ENCODE data around the gene ZNF304. TPM values are rescaled to one million over a fixed set of nuclear protein-coding genes. Genes with fewer than 3 reads are reported as not detected.

The ZNF304 gene
- total RNA-seq, 1 experiment from 2014 or later = 11.4 TPM

- ChIA-PET POLR2A (ENCODE audit: unreplicated experiment) (interaction anchor here (0.5 to 0.6 kb wide), 2 partner anchors 17 to 29 kb away, joined by 4 to 9 read pairs; partner anchors contain the start of gene ZNF304), CTCF (interaction anchor here (0.6 kb wide), 1 partner anchor 1141 kb away, joined by 3 read pairs; no protein-coding TSS in a partner anchor)
- Histone ChIP-seq H3K4me1 (replicated peaks; ENCODE audit: insufficient read depth) (no peaks in the 10 kb centered on the region), H3K9me3 (ENCODE audit: insufficient read depth, low read depth) (no peaks in the 10 kb centered on the region), H2AFZ (no peak overlapping the region), H3K79me2 (ENCODE audit: low read depth) (no peaks in the 10 kb centered on the region), H4K20me1 (ENCODE audit: insufficient read depth) (0 out of 2 replicates have a peak, but pooled peaks cover 3% of the 10 kb centered on the region), H3K4me2 (no peak overlapping the region), H3K27me3 (ENCODE audit: insufficient read depth, low read depth) (no peaks in the 10 kb centered on the region), H3K27ac (no peak overlapping the region), H3K9me2 (ENCODE audit: insufficient read depth) (0 out of 2 replicates have a peak, but pooled peaks cover 5% of the 10 kb centered on the region), H3K36me3 (ENCODE audit: low read depth) (peaks cover 4% of the 10 kb centered on the region; the same call in 1 of the 2 replicates), H3F3A (ENCODE audit: insufficient read depth, low read depth) (no peaks in the 10 kb centered on the region), H3K4me3 (no peak overlapping the region)
- TF ChIP-seq CTCF (conservative IDR thresholded peaks at IDR 0.05) (no peak), EZH2 (IDR thresholded peaks at IDR 0.05; ENCODE audit: low read depth) (no peak)
- DNase-seq = no peak
- intact Hi-C loops (cut with micrococcal nuclease; ENCODE audit: unreplicated experiment) = no loop called here
- BruUV-seq (replicated peaks) = TSS peak; percentile 3
Measured at GRCh38 chr19:57334191-57334590, 16.9 kb upstream of the ZNF304 start.

- Histone ChIP-seq H3K9me2 (ENCODE audit: insufficient read depth) (0 out of 2 replicates have a peak, but pooled peaks cover 5% of the 10 kb centered on the region), H3K4me2 (no peak overlapping the region), H3K36me3 (ENCODE audit: low read depth) (no peaks in the 10 kb centered on the region), H3K27ac (no peak overlapping the region), H3K4me3 (no peak overlapping the region), H3F3A (ENCODE audit: insufficient read depth, low read depth) (no peaks in the 10 kb centered on the region; the same call in 1 of the 2 replicates), H3K4me1 (replicated peaks; ENCODE audit: insufficient read depth) (no peaks in the 10 kb centered on the region), H2AFZ (no peak overlapping the region), H3K79me2 (ENCODE audit: low read depth) (no peaks in the 10 kb centered on the region), H4K20me1 (ENCODE audit: insufficient read depth) (no peaks in the 10 kb centered on the region), H3K27me3 (ENCODE audit: insufficient read depth, low read depth) (no peaks in the 10 kb centered on the region), H3K9me3 (ENCODE audit: insufficient read depth, low read depth) (no peaks in the 10 kb centered on the region)
- BruUV-seq (replicated peaks) = no TSS peak
- intact Hi-C loops (cut with micrococcal nuclease; ENCODE audit: unreplicated experiment) = no loop called here
- DNase-seq = no peak
- no peak for TF ChIP-seq CTCF (conservative IDR thresholded peaks at IDR 0.05)
- TF ChIP-seq EZH2 (IDR thresholded peaks at IDR 0.05; ENCODE audit: low read depth) = no peak
- POLR2A ChIA-PET (ENCODE audit: unreplicated experiment) = no interaction called here
- CTCF ChIA-PET = no interaction called here
Measured at GRCh38 chr19:57338877-57339276, 12.2 kb upstream of the ZNF304 start.

- CTCF ChIA-PET = interaction anchor here (0.7 kb wide), 1 partner anchor 994 kb away, joined by 9 read pairs; no protein-coding TSS in a partner anchor
- no peak for DNase-seq
- no TSS peak for BruUV-seq (replicated peaks)
- TF ChIP-seq EZH2 (IDR thresholded peaks at IDR 0.05; ENCODE audit: low read depth) (no peak), CTCF (conservative IDR thresholded peaks at IDR 0.05) (no peak)
- no peak overlapping the region for H2AFZ ChIP-seq
- H3F3A ChIP-seq (ENCODE audit: insufficient read depth, low read depth) = no peaks in the 10 kb centered on the region; the same call in 1 of the 2 replicates
- H3K9me2 ChIP-seq (ENCODE audit: insufficient read depth) = no peaks in the 10 kb centered on the region
- POLR2A ChIA-PET (ENCODE audit: unreplicated experiment) = interaction anchor here (0.5 kb wide), 1 partner anchor 839 kb away, joined by 9 read pairs; no protein-coding TSS in a partner anchor
- no peaks in the 10 kb centered on the region for H3K27me3 ChIP-seq (ENCODE audit: insufficient read depth, low read depth)
- intact Hi-C loops (cut with micrococcal nuclease; ENCODE audit: unreplicated experiment) = no loop called here
- no peak overlapping the region for H3K4me2 ChIP-seq
- H3K27ac ChIP-seq = no peak overlapping the region
- H4K20me1 ChIP-seq (ENCODE audit: insufficient read depth) = no peaks in the 10 kb centered on the region
- H3K9me3 ChIP-seq (ENCODE audit: insufficient read depth, low read depth) = no peaks in the 10 kb centered on the region
- no peaks in the 10 kb centered on the region for H3K36me3 ChIP-seq (ENCODE audit: low read depth)
- no peaks in the 10 kb centered on the region for H3K4me1 ChIP-seq (replicated peaks; ENCODE audit: insufficient read depth)
- no peak overlapping the region for H3K4me3 ChIP-seq
- H3K79me2 ChIP-seq (ENCODE audit: low read depth) = no peaks in the 10 kb centered on the region
Measured at GRCh38 chr19:57342582-57342981, 8.5 kb upstream of the ZNF304 start.
